GM19467 (cell line): ENCODE results near the gene ACTL6A.
A peak's percentile ranks its signal among the peaks of the same experiment; 100 is the strongest.
"Not testable (repeated sequence)": the region's sequence is repeated elsewhere in the genome, so short reads cannot be mapped to it uniquely, and the experiment has no call there.

Experiments
- ATAC-seq: cut with Tn5 transposase; IDR thresholded peaks from one replicate; pipeline ENCODE4 v1.9.1; 2021; ENCODE audit warnings: mild to moderate bottlenecking, moderate library complexity; ENCODE audit not compliant: unreplicated experiment

ACTL6A gene

DNA sequence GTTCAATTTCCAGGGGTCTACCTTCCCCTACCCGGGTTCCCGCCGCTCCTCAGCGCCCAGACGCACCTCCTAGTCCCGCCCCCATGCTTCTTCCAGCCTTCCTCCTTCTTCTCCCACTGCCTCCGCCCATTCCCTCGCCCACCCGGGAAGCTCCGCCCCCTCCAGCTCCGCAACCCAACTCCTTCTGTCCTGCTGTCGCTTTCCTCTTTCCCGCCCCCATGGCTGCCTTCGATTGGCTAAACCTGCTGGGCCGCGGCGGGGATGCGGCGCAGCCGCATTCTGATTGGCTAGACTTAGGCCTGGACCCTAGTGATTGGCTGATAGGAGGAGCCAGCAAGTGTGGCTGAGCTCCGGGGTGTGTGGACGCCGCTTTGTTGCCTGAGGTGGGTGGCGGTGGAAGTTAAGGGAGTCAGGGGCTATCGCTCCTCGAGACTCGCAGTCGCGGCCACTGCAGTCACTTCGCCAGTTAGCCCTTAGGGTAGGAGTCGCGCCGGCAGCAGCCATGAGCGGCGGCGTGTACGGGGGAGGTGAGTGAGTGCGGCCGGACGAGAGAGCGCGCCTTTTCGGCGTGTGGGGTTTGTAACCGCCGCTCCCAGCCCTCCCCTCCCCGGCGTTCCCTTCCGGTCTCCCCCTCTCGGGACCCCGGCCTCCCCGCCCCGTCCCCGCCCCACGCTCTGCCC is at the start of gene ACTL6A:
Gene ACTL6A (plus strand): TSS at position 336 of the 680 bp plus-strand sequence. CDS start 167 bp downstream, at position 503.
- ATAC-seq: peak; percentile 95

DNA sequence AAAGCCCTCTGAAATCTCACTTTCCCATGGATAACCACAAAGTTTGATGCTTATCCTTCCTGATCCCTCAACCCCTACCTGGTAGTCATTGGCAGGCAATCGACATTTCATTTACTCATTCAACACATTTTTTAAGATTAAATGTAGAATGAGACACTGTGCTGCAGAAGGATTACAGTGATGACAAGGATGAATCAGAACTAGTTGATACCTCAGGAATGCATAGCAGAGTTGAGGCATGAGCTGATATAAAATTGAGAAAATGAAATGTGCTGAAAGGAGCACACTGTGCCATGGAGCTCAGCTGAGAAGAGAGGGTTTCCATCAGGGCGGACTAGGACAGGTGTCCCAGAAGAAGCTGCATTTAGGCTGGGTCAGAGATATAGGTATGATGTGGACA is 48.9 kb upstream of the ACTL6A start:
- ATAC-seq: no peak

DNA sequence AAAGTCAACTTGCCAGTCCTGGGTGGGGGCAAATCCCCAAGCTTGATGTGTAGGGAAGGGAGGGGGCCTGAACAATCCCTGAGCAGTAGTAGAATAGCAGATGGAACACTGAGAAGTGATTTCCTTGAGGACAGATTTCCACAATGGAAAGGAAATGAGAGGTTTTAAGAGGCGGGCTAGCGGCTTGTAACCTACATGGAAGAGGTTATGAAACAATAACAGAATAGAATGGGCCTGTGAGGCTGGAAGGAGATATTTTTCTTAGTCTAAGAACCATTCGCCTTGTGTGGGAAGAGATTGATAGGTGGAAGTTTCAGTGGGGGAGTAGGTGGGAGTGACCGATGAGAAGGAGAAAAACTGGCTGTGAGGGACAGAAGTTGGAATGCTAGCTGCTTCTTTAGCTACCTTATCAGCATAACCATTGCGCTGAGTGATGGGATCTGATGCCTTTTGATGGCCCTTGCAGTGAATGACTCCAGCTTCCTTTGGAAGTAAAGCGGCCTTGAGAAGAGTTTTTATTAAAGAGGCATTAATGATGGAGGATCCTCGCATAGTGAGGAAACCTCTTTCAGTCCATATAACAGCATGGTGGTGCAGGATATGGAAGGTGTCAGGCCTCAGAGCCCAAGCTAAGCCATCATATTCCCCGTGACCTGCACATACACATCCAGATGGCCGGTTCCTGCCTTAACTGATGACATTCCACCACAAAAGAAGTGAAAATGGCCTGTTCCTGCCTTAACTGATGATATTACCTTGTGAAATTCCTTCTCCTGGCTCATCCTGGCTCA is 46.1 kb upstream of the ACTL6A start:
- not testable (repeated sequence) for ATAC-seq

GRCh38 chr3:179526482-179526881 is 36.2 kb upstream of the ACTL6A start:
- no peak for ATAC-seq

- ATAC-seq: no peak
Observed at GRCh38 chr3:179526989-179527391, 35.7 kb upstream of the ACTL6A start.

GRCh38 chr3:179528772-179529171 is 34.0 kb upstream of the ACTL6A start:
- no peak for ATAC-seq

DNA sequence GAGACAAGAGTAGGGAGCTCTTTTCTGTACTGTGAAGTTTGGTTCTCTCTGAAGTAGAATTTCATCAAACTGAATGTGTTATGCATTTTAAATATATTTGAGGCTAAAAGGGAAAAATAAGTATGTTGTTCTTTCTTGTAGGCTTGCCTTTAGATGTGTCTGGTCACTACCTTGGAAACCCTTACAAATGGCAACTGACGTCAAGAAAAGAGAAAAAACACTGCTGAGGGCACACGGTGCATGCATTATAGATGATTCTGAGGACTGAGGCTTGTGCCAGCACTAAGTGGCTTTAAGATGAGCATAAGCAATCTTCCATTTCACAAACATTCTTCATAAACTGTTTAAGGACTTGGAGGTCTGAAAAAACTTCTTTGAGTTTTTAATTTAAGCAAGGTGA is 31.1 kb upstream of the ACTL6A start:
- no peak for ATAC-seq

DNA sequence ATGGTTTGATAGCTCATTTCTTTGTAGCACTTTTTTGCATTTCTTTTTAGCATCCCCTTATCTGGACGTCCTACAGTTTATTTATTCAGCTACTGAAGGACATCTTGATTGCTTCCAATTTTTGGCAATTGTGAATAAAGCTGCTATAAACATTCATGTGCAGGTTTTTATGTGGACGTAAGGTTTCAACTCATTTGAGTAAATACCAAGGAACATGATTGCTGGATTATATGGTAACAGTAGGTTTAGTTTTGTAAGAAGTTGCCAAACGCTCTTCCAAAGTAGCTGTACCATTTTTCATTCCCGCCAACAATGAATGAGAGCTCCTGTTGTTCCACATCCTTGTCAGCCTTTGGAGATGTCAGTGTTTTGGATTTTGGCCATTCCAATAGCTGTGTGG is 29.5 kb upstream of the ACTL6A start:
- ATAC-seq: no peak

DNA sequence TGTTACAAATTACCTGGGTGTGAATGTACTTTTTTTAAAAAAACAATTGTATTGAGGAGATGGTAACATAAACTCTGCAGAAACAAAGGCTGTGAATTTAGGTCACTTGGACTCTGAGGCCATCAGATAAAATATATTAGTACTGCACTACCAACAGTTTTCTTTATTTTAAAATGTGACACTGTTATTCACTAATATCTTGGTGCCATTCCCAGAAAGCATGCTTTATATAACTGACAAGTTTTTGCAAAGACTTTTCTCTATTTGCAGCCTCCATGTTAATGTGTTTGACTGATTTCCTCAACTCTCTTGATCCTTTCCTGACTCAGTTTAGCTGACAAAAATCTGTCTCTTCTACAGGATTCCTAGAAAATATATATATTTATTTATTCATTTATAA is 26.5 kb upstream of the ACTL6A start:
- no peak for ATAC-seq

GRCh38 chr3:179541094-179541493 is 21.6 kb upstream of the ACTL6A start:
- ATAC-seq: no peak

- no peak for ATAC-seq
Observed at GRCh38 chr3:179541596-179541995, 21.1 kb upstream of the ACTL6A start.

DNA sequence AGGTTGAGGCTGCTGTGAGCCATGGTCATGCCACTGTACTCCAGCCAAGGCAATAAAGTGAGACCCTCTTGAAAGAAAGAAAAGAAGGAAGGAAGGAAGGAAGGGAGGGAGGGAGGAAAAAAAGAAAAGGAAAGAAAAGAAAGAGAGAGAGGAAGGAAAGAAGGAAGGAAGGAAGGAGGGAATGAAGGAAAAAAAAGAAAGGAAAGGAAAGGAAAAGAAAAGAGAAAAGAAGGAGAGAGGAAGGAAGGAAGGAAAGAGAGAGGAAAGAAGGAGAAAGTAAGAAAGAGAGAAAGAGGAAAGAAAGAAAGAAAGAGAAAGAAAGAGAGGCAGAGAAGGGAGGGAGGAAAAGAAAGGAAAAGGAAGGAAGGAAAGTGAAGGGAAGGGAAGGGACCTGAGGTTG is 20.4 kb upstream of the ACTL6A start:
- ATAC-seq: no peak

DNA sequence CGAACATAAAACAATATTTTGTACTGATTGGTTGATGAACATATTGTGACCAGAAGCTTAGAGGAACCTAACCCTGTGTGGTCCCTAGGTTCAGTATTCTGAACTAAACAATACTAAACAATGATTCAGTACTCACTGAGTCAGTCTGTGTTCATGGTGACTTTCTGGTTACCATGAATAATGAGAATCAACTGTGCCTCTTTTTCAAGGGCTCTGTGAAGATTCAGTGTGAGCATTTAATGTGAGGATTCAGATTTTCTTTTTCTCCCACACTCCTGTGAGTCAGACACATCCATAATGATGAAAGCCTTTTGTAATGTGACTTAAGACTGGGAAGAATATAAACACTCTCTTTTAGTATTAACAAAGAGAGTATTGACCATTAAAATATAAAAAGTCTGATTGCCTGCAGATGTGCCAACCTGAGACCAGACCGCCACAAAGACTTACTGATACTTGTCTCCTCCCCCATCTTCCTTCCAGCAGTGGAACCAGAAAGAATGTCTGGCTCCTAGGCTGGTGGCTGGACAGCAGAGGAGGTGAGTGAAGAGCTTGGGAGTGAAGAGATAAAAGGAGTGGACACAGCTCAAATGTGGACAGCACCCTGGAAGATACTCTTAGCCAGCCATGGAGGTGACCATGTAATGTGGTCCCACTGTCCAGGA is 17.6 kb upstream of the ACTL6A start:
- no peak for ATAC-seq

DNA sequence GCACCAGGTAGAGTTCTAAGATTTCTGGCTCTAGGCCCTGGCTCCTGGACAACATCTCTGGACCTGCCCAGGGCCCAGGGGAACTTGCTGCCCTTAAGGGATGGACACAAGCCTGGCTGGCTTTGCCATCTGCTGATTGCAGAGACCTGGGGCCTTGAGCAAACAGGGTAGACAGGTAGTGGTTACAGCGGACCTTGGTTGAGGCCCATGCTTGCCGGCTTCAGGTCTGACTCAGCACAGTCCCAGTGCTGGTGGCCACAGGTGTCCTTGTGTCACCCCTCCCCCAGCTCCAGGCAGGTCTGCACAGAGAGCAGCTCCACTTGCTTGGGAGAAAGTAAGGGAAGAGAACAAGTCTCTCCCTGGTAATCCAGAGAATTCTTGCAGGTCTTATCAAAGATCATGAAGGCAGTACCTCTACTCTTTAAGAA is 15.9 kb upstream of the ACTL6A start:
- ATAC-seq: no peak

DNA sequence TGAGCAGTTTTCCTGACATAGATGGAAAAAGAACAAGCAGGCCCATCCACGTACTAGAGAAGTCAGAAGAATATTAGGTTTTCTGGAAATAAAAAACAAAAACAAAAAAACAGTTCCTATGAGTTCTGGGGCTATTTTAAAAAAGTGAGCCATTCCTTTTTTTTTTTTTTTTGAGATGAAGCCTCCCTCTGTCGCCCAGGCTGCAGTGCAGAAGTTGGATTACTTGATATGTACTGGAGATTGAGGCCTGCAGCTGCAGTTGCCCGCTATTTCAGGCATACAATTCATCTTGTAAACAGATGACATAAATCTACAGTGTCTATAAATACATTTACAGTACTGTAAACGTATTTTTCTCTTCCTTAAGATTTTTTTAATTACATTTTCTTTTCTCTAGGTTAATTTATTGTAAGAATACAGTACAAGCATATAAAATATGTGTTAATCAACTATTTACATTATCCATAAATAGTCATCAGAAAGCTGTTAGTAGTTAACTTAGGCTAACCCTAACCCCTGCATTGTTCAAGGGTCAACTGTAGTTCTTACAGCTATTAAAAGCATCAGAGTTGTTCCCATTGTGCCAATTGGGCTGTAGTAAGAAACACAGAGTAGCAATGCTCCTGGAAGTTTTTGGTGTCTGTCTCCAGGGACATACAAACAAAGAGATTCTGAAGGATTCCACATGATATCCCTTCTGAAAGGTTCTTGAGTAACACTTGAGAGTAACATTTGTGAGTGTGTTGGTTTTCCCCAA is 11.2 kb upstream of the ACTL6A start:
- no peak for ATAC-seq

DNA sequence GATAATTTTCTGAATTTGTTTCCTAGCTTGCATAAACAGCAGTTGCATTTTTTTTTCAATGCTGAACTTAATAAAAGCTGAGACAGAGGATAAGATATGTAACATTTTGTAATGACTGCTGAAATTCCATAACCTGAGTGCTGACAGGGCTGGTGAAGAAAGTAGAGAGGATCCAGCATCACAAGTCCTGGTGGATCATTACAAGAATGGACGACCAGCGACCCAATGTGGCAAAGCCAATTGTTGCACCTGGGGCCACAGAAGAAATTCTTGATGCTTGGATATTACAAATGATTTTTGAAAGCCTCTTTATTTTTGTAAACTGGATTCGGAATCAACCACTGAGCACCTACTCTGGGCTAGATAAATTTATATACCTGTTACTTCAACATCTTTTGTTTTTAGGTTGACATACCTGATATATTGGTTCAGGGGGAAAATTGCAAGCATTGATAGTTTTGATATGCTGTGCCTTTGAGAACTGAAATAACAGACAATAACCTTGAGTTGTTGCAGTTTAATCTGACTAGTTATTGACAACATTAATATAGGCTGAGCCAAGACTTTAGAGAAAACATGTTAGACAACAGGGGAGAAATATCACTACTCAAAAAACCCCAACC is 3.9 kb upstream of the ACTL6A start:
- no peak for ATAC-seq

DNA sequence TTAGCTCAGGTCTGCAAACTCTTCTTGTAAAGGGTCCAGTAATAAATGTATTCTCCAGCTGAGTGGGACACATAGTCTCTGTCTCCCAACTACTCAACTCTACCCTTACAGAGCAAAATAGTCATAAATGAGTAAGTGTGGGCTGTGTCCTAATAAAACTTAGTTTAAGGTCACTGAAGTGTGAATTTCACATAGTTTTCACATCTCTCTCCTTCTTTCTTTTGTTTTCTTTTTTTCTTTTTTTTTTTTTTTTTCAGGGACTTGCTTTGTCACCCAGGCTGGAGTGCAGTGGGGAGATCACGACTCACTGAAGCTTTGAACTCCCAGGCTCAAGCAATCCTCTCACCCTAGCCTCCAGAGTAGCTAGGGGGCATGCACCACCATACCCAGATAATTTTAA is 1.9 kb upstream of the ACTL6A start:
- ATAC-seq: no peak

- peak; percentile 43 for ATAC-seq
Observed at GRCh38 chr3:179563271-179563783, 601 bp downstream of the ACTL6A start.

DNA sequence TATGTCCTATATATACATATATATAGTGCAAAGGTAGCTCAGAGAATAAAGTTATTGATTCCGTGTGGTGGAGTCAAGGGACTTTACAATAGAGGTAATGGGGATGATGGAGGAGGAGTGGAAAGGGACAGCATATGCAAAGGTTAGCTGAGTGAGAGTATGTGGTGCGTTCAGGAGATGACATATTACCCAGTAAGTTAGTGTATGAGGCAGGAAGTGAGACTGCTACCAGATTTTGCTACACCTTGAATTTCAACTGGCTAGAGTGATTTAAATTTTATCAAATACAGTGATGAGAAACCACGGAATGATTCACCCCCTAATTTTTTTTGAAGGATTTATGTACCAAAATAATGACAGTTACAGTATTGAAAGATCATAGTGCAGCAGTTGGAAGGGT is 2.8 kb downstream of the ACTL6A start:
- no peak for ATAC-seq

GRCh38 chr3:179580992-179581391 is 18.3 kb downstream of the ACTL6A start:
- no peak for ATAC-seq
